GM12864 (cell line): ENCODE data around the gene FZD8.

Experiments used
- DNase-seq: peaks from one replicate; pipeline ENCODE4 v3.0.0-alpha.2; 2011; ENCODE audit warnings: low read depth
- H3K4me3 ChIP-seq: 2 replicates; pipeline ENCODE4 v1.5.1; 2011; ENCODE audit warnings: mild to moderate bottlenecking, low read depth, low read length, control low read depth
- CTCF ChIP-seq: IDR thresholded peaks from 2 replicates; pipeline ENCODE4 v1.5.1; 2011; ENCODE audit warnings: low read depth, mild to moderate bottlenecking, moderate library complexity, low read length, control low read depth, inconsistent platforms; ENCODE audit errors: missing control alignments

Gene FZD8

GRCh38 chr10:35614312-35614711 lies 27.8 kb downstream of the FZD8 start:
- no peak for DNase-seq
- no peak for TF ChIP-seq CTCF
- no peak overlapping the region for H3K4me3 ChIP-seq

DNA sequence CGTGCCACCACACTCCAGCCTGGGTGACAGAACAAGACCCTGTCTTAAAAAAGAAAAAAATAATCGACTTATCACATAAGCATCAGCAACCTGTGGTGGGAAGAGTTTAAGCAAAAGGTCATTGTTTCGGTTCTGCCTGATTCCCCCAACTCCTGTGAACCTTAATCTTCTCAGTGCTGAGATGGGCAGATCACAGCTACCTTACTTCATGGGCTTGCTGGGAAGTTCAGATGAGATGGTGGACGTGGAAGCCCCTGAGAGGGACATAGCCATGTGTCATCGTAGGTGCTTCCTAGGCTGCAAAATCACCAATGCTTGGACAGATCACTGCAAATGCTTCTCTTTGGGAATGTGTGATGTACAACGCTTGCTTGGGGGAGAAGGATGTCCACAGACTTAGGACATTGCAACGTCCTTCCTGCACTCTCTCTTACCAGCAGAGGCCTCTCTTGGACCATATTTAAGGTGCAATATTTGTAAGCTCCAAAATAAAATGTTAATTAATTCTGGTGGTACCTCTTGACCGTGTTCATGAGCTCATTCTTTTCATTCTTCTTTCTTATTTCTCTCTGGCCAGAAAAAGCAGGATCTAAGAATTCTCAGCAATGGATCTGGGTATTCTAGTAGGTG lies 28.4 kb downstream of the FZD8 start:
- DNase-seq: no peak
- peak; percentile 10 for TF ChIP-seq CTCF
- no peak overlapping the region for H3K4me3 ChIP-seq

DNA sequence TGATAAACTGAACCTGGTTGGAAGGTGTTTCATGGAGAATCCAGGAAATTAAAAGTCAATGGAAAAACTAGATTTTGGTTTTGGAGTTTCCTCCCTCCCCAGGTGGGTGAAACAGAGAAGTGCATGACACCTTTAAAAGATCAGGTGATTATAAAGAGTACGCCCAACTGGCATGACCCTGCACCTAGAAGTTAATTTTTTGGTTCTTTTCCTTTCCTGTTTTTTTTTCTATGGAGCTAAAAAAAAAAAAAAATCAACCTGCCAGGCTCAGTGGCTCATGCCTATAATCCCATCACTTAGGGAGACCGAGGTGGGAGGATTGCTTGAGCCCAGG lies 29.0 kb downstream of the FZD8 start:
- no peak for DNase-seq
- no peak overlapping the region for H3K4me3 ChIP-seq
- TF ChIP-seq CTCF: no peak

- H3K4me3 ChIP-seq: no peak overlapping the region
- DNase-seq: no peak
- TF ChIP-seq CTCF: no peak
Measured at GRCh38 chr10:35612385-35613106, 29.6 kb downstream of the FZD8 start.

- no peak for DNase-seq
- peak; percentile 9 for TF ChIP-seq CTCF
- H3K4me3 ChIP-seq: no peak overlapping the region
Measured at GRCh38 chr10:35611750-35612149, 30.3 kb downstream of the FZD8 start.

- TF ChIP-seq CTCF: no peak
- no peak for DNase-seq
- no peak overlapping the region for H3K4me3 ChIP-seq
Measured at GRCh38 chr10:35608328-35608672, 33.8 kb downstream of the FZD8 start.
